GM19239 (cell line): ENCODE data around the gene MITD1.
"Not testable (repeated sequence)": the region's sequence is repeated elsewhere in the genome, so short reads cannot be mapped to it uniquely, and the experiment has no call there.

ENCODE experiments used
- DNase-seq: peaks from one replicate; pipeline ENCODE4 v3.0.0; 2011; ENCODE audit warnings: low spot score; ENCODE audit not compliant: insufficient read length
- FAIRE-seq: peaks from 2 replicates; lab custom pipeline; 2011; peaks lifted over from hg19 to GRCh38; lab: Jason Lieb, UNC

MITD1 gene

GRCh38 chr2:99180755-99181623, at the start of gene MITD1, which contains the start of gene MRPL30:
TSS of gene MITD1 (minus strand) at chr2:99181058. CDS start at chr2:99180981, 77 bp downstream.
TSS of gene MRPL30 (plus strand) at chr2:99181184. CDS start at chr2:99186204, 5,020 bp downstream.
- FAIRE-seq (peak; percentile 97), DNase-seq (peak; percentile 69)

- no peak for FAIRE-seq
- no peak for DNase-seq
Measured at GRCh38 chr2:99217929-99218501, 37.2 kb upstream of the MITD1 start.

- no peak for FAIRE-seq
- no peak for DNase-seq
Measured at GRCh38 chr2:99216096-99216495, 35.2 kb upstream of the MITD1 start.

GRCh38 chr2:99205491-99205890, 24.6 kb upstream of the MITD1 start:
- no peak for FAIRE-seq

GRCh38 chr2:99201959-99202678, 21.3 kb upstream of the MITD1 start:
- no peak for FAIRE-seq
- no peak for DNase-seq

More at GRCh38 chr2:99205491-99205890, 24.6 kb upstream of the MITD1 start:
- no peak for DNase-seq

GRCh38 chr2:99200076-99200800, 19.4 kb upstream of the MITD1 start:
- FAIRE-seq = no peak
- DNase-seq = no peak

- no peak for DNase-seq
Measured at GRCh38 chr2:99198103-99198841, 17.4 kb upstream of the MITD1 start.

GRCh38 chr2:99192364-99192763, 11.5 kb upstream of the MITD1 start:
- not testable (repeated sequence) for FAIRE-seq, DNase-seq

More at GRCh38 chr2:99198103-99198841, 17.4 kb upstream of the MITD1 start:
- FAIRE-seq = no peak

- FAIRE-seq (no peak), DNase-seq (no peak)
Measured at GRCh38 chr2:99190548-99190947, 9.7 kb upstream of the MITD1 start.

GRCh38 chr2:99188357-99188756, 7.5 kb upstream of the MITD1 start:
- DNase-seq (no peak), FAIRE-seq (no peak)

GRCh38 chr2:99187011-99187410, 6.2 kb upstream of the MITD1 start:
- FAIRE-seq (no peak), DNase-seq (no peak)

GRCh38 chr2:99184811-99185210, 4.0 kb upstream of the MITD1 start:
- no peak for DNase-seq
- no peak for FAIRE-seq

GRCh38 chr2:99183025-99183424, 2.2 kb upstream of the MITD1 start:
- DNase-seq = no peak
- FAIRE-seq = no peak

- FAIRE-seq (peak; percentile 8), DNase-seq (no peak)
Measured at GRCh38 chr2:99181624-99182000, 754 bp upstream of the MITD1 start.

- FAIRE-seq (no peak), DNase-seq (no peak)
Measured at GRCh38 chr2:99171377-99172140, 9.3 kb downstream of the MITD1 start.

GRCh38 chr2:99169534-99169933, 11.3 kb downstream of the MITD1 start:
- FAIRE-seq (peak; percentile 49), DNase-seq (no peak)

GRCh38 chr2:99166218-99166617, 14.6 kb downstream of the MITD1 start:
- no peak for FAIRE-seq

GRCh38 chr2:99159594-99159993, 21.3 kb downstream of the MITD1 start:
- no peak for FAIRE-seq
- no peak for DNase-seq

More at GRCh38 chr2:99166218-99166617, 14.6 kb downstream of the MITD1 start:
- DNase-seq = no peak

GRCh38 chr2:99158599-99158998, 22.3 kb downstream of the MITD1 start:
- DNase-seq = no peak
- FAIRE-seq = no peak
